Measurements from ENCODE around the gene GDPD4. TPM values are rescaled to one million over a fixed set of nuclear protein-coding genes. Genes with fewer than 3 reads are reported as not detected.
A peak's percentile ranks its signal among the peaks of the same experiment; 100 is the strongest.

GDPD4 gene
- total RNA-seq, 6 donors from 2014 or later, result not detected

- H3K4me1 ChIP-seq, result no peaks in the 10 kb centered on the region
- H3K9me3 ChIP-seq, result no peaks in the 10 kb centered on the region
- ATAC-seq (ENCODE audit: low FRiP score in 2 of 2), result no peak
- no peaks in the 10 kb centered on the region for H3K27me3 ChIP-seq
- WGBS, 2 donors, result 89 to 90% methylated on average over 11 of the region's 11 CpGs
- H3K4me3 ChIP-seq, result no peak overlapping the region
- peak in 1 of 2 donors; percentile 37 for DNase-seq
- no peaks in the 10 kb centered on the region for H3K36me3 ChIP-seq
- TF ChIP-seq POLR2A (IDR thresholded peaks at IDR 0.05), result no peak
- TF ChIP-seq EP300 (IDR thresholded peaks at IDR 0.05), result no peak
- TF ChIP-seq CTCF (IDR thresholded peaks at IDR 0.05), result no peak
- no peak for TF ChIP-seq POLR2AphosphoS5 (IDR thresholded peaks at IDR 0.05)
- H3K27ac ChIP-seq, result no peak overlapping the region
Measured at GRCh38 chr11:77211594-77212251, 89.8 kb downstream of the GDPD4 start.

DNA sequence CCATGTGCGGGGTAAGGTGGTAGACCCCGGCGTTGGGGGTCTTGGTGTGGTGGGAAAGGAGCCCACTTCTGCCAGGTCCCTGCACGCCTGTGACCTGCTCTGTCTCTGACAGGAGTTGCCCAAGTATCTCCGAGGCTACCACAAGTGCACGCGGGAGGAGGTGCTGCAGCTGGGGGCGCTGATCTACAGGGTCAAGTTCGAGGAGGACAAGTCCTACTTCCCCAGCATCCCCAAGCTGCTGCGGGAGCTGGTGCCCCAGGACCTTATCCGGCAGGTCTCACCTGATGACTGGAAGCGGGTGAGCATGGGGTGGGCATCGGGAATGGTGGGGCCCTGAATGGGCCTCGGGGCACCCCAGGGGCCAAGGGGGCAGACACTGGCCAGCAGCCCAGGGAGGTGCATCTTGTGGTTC, 90.4 kb downstream of the GDPD4 start:
- Histone ChIP-seq H3K9me3 (no peaks in the 10 kb centered on the region), H3K36me3 (no peaks in the 10 kb centered on the region), H3K4me1 (no peaks in the 10 kb centered on the region), H3K27ac (no peak overlapping the region), H3K4me3 (no peak overlapping the region), H3K27me3 (no peaks in the 10 kb centered on the region)
- ATAC-seq (ENCODE audit: low FRiP score in 2 of 2) (no peak), DNase-seq (peak in 1 of 2 donors; percentile 58)
- WGBS, 2 donors, result 97 to 100% methylated on average over 4 to 14 of the region's 14 CpGs
- TF ChIP-seq CTCF (IDR thresholded peaks at IDR 0.05), result no peak
- no peak for TF ChIP-seq POLR2AphosphoS5 (IDR thresholded peaks at IDR 0.05)
- no peak for TF ChIP-seq EP300 (IDR thresholded peaks at IDR 0.05)
- no peak for TF ChIP-seq POLR2A (IDR thresholded peaks at IDR 0.05)

GRCh38 chr11:77209663-77210062, 91.8 kb downstream of the GDPD4 start:
- Histone ChIP-seq H3K4me3 (no peak overlapping the region), H3K27me3 (no peaks in the 10 kb centered on the region), H3K36me3 (no peaks in the 10 kb centered on the region), H3K27ac (no peak overlapping the region), H3K9me3 (no peaks in the 10 kb centered on the region), H3K4me1 (no peaks in the 10 kb centered on the region)
- ATAC-seq (ENCODE audit: low FRiP score in 2 of 2) (no peak), DNase-seq (no peak)
- WGBS, 2 donors, result 71 to 76% methylated on average over 4 of the region's 4 CpGs
- TF ChIP-seq CTCF (IDR thresholded peaks at IDR 0.05), result no peak
- TF ChIP-seq POLR2A (IDR thresholded peaks at IDR 0.05), result no peak
- no peak for TF ChIP-seq POLR2AphosphoS5 (IDR thresholded peaks at IDR 0.05)
- no peak for TF ChIP-seq EP300 (IDR thresholded peaks at IDR 0.05)

- Histone ChIP-seq H3K27ac (no peak overlapping the region), H3K4me3 (no peak overlapping the region), H3K36me3 (no peaks in the 10 kb centered on the region), H3K27me3 (no peaks in the 10 kb centered on the region), H3K4me1 (no peaks in the 10 kb centered on the region), H3K9me3 (no peaks in the 10 kb centered on the region)
- no peak for ATAC-seq (ENCODE audit: low FRiP score in 2 of 2)
- DNase-seq, result peak in 1 of 2 donors; percentile 30
- 86 to 100% methylated on average over 2 to 10 of the region's 11 CpGs for WGBS, 2 donors
- no peak for TF ChIP-seq CTCF (IDR thresholded peaks at IDR 0.05)
- TF ChIP-seq EP300 (IDR thresholded peaks at IDR 0.05), result no peak
- no peak for TF ChIP-seq POLR2AphosphoS5 (IDR thresholded peaks at IDR 0.05)
- no peak for TF ChIP-seq POLR2A (IDR thresholded peaks at IDR 0.05)
Measured at GRCh38 chr11:77208535-77208934, 93.0 kb downstream of the GDPD4 start.

Measured in upper lobe of left lung (tissue), 6 donors.